Upper lobe of left lung (tissue), 6 donors: ENCODE results near the gene CYTH3. TPM values are rescaled to one million over a fixed set of nuclear protein-coding genes. Genes with fewer than 3 reads are reported as not detected.
"Not testable (repeated sequence)": the region's sequence is repeated elsewhere in the genome, so short reads cannot be mapped to it uniquely, and the experiment has no call there.

Experiments used
- ATAC-seq, 2 donors: fragments of 200-7000 bp; cut with Tn5 transposase; one replicate each; pipeline ENCODE4 v1.9.1; 2022; ENCODE audit warnings: mild to moderate bottlenecking in 2 of 2, moderate library complexity in 2 of 2; ENCODE audit not compliant: low FRiP score in 2 of 2
- DNase-seq, 2 donors: peaks; one replicate each; pipeline ENCODE4 v3.0.0-alpha.2; 2019 to 2020
- H3K27ac ChIP-seq, 4 donors: fragments of 200-600 bp; sonication (generic); one replicate each; pipeline ENCODE4 v1.5.1; 2016 to 2019
- H3K27me3 ChIP-seq, 4 donors: fragments of 200-600 bp; sonication (generic); one replicate each; pipeline ENCODE4 v1.5.1; 2017 to 2019
- H3K36me3 ChIP-seq, 4 donors: fragments of 200-600 bp; sonication (generic); one replicate each; pipeline ENCODE4 v1.5.1; 2016 to 2019
- H3K4me1 ChIP-seq, 4 donors: fragments of 200-600 bp; sonication (generic); one replicate each; pipeline ENCODE4 v1.5.1; 2018 to 2019
- H3K4me3 ChIP-seq, 4 donors: fragments of 200-600 bp; sonication (generic); one replicate each; pipeline ENCODE4 v1.5.1; 2017 to 2019; ENCODE audit warnings: mild to moderate bottlenecking in 2 of 4, moderate library complexity in 1 of 4
- H3K9me3 ChIP-seq, 4 donors: fragments of 200-600 bp; sonication (generic); one replicate each; pipeline ENCODE4 v1.5.1; 2018 to 2019
- CTCF ChIP-seq, 6 experiments: fragments of 450-650 bp in 4 of 6; fragments of 200-600 bp in 2 of 6; sonication (generic) in 2 of 6; IDR thresholded peaks; one replicate each; pipeline ENCODE4 v1.5.1; 2016 to 2019; ENCODE audit warnings: antibody characterized with exemption in 6 of 6
- EP300 ChIP-seq, 4 donors: sonication (generic); formaldehyde crosslinking; IDR thresholded peaks; one replicate each; pipeline ENCODE4 v1.5.1; 2017; ENCODE audit warnings: antibody characterized with exemption in 4 of 4, control low read depth in 2 of 4
- POLR2A ChIP-seq, 4 donors: fragments of 450-650 bp; IDR thresholded peaks; one replicate each; pipeline ENCODE4 v1.5.1; 2016 to 2017; ENCODE audit warnings: antibody characterized with exemption in 4 of 4, mild to moderate bottlenecking in 2 of 4
- POLR2AphosphoS5 ChIP-seq, 2 donors: sonication (generic); formaldehyde crosslinking; IDR thresholded peaks; one replicate each; pipeline ENCODE4 v1.5.1; 2017; ENCODE audit warnings: antibody characterized with exemption in 2 of 2
- WGBS, 2 donors: methylation state at CpG; one replicate each; pipeline ENCODE4 v1.1.5; 2017 to 2018; 5-methylcytosine and 5-hydroxymethylcytosine counted together
- total RNA-seq, 6 donors: library from RNA; depleted of rRNA in 4 of 6; stranded (reverse); fragments of >200 nt in 4 of 6; gene quantifications; one replicate each; pipeline versions ENCODE4 v1.1.0 to v1.2.1, GENCODE V29; 2016 to 2021
- donor health status: DM: no; HTN: no; CAD: no; lungs with moderate emphysema.
- donor health status: DM: no; HTN: yes; CAD: no; lungs with severe emphysema.

CYTH3 gene
- total RNA-seq, 6 donors from 2014 or later = 24.2 to 76.5 (median 32.9) TPM

GRCh38 chr7:6299774-6300173 is 27.4 kb upstream of the CYTH3 start:
- Histone ChIP-seq H3K27me3 (no peaks in the 10 kb centered on the region), H3K36me3 (no peaks in the 10 kb centered on the region), H3K9me3 (no peaks in the 10 kb centered on the region), H3K4me1 (peaks cover 0 to 5% (median 0%) of the 10 kb centered on the region in 4 donors), H3K4me3 (no peak overlapping the region), H3K27ac (no peak overlapping the region)
- ATAC-seq = no peak
- no peak for TF ChIP-seq POLR2A (IDR thresholded peaks at IDR 0.05)
- TF ChIP-seq CTCF (IDR thresholded peaks at IDR 0.05) = no peak
- TF ChIP-seq EP300 (IDR thresholded peaks at IDR 0.05) = no peak
- TF ChIP-seq POLR2AphosphoS5 (IDR thresholded peaks at IDR 0.05) = no peak
- WGBS, 2 donors = 80 to 82% methylated on average over 4 of the region's 4 CpGs
- DNase-seq = no peak

- no peak overlapping the region for H3K4me3 ChIP-seq
- H3K27ac ChIP-seq = no peak overlapping the region
- no peaks in the 10 kb centered on the region for H3K9me3 ChIP-seq
- no peak for ATAC-seq
- no peaks in the 10 kb centered on the region for H3K27me3 ChIP-seq
- no peak for DNase-seq
- no peak for TF ChIP-seq POLR2A (IDR thresholded peaks at IDR 0.05)
- no peak for TF ChIP-seq EP300 (IDR thresholded peaks at IDR 0.05)
- TF ChIP-seq POLR2AphosphoS5 (IDR thresholded peaks at IDR 0.05) = no peak
- TF ChIP-seq CTCF (IDR thresholded peaks at IDR 0.05) = no peak
- peaks cover 0 to 5% (median 0%) of the 10 kb centered on the region in 4 donors for H3K4me1 ChIP-seq
- no peaks in the 10 kb centered on the region for H3K36me3 ChIP-seq
- WGBS, 2 donors = 61 to 66% methylated on average over 6 of the region's 6 CpGs
These were observed 22.4 kb upstream of the CYTH3 start for GRCh38 chr7:6294839-6295238.

- Histone ChIP-seq H3K9me3 (no peaks in the 10 kb centered on the region), H3K4me1 (peaks cover 0 to 5% (median 0%) of the 10 kb centered on the region in 4 donors), H3K4me3 (no peak overlapping the region), H3K27me3 (no peaks in the 10 kb centered on the region), H3K27ac (no peak overlapping the region), H3K36me3 (no peaks in the 10 kb centered on the region)
- TF ChIP-seq EP300 (IDR thresholded peaks at IDR 0.05) (no peak), CTCF (IDR thresholded peaks at IDR 0.05) (no peak), POLR2AphosphoS5 (IDR thresholded peaks at IDR 0.05) (no peak), POLR2A (IDR thresholded peaks at IDR 0.05) (no peak)
- 48 to 50% methylated on average over 3 of the region's 3 CpGs for WGBS, 2 donors
- DNase-seq (no peak), ATAC-seq (no peak)
These were observed 20.8 kb upstream of the CYTH3 start for GRCh38 chr7:6293202-6293601.

GRCh38 chr7:6291941-6292340 is 19.5 kb upstream of the CYTH3 start:
- WGBS, 2 donors = 77 to 91% methylated on average over 6 to 12 of the region's 12 CpGs
- H3K27me3 ChIP-seq, ATAC-seq: not testable (repeated sequence)

GRCh38 chr7:6291531-6291930 is 19.1 kb upstream of the CYTH3 start:
- Histone ChIP-seq H3K27me3 (no peaks in the 10 kb centered on the region), H3K4me3 (no peak overlapping the region), H3K4me1 (peaks cover 0 to 5% (median 0%) of the 10 kb centered on the region in 4 donors), H3K27ac (no peak overlapping the region), H3K36me3 (no peaks in the 10 kb centered on the region), H3K9me3 (no peaks in the 10 kb centered on the region)
- ATAC-seq (no peak), DNase-seq (no peak)
- TF ChIP-seq POLR2AphosphoS5 (IDR thresholded peaks at IDR 0.05) = no peak
- TF ChIP-seq CTCF (IDR thresholded peaks at IDR 0.05) = no peak
- TF ChIP-seq POLR2A (IDR thresholded peaks at IDR 0.05) = no peak
- TF ChIP-seq EP300 (IDR thresholded peaks at IDR 0.05) = no peak
- WGBS, 2 donors = 93 to 94% methylated on average over 5 of the region's 5 CpGs

More at GRCh38 chr7:6291941-6292340, 19.5 kb upstream of the CYTH3 start:
- H3K36me3 ChIP-seq, H3K9me3 ChIP-seq, DNase-seq, H3K4me1 ChIP-seq, H3K27ac ChIP-seq, H3K4me3 ChIP-seq: not testable (repeated sequence)
